ENCODE measurements around the gene TFPI.

GRCh38 chr2:187542123-187542522 is 12.1 kb downstream of the TFPI start:
- TF ChIP-seq CTCF (conservative IDR thresholded peaks at IDR 0.05) = no peak
- TF ChIP-seq EZH2 (IDR thresholded peaks at IDR 0.05; ENCODE audit: low read depth) = no peak

Measured in PC-9 (cell line).